GM21576 (cell line): ENCODE measurements around the gene BNIP5.

Experiments used
- ATAC-seq: cut with Tn5 transposase; IDR thresholded peaks from one replicate; pipeline ENCODE4 v1.9.1; 2021; ENCODE audit warnings: mild to moderate bottlenecking, moderate library complexity; ENCODE audit not compliant: unreplicated experiment

BNIP5 gene

GRCh38 chr6:36301085-36301658, 35.5 kb downstream of the BNIP5 start:
- ATAC-seq, result no peak

GRCh38 chr6:36298027-36298426, 38.7 kb downstream of the BNIP5 start:
- no peak for ATAC-seq

GRCh38 chr6:36297511-36297910, 39.2 kb downstream of the BNIP5 start:
- no peak for ATAC-seq

GRCh38 chr6:36297051-36297450, 39.6 kb downstream of the BNIP5 start:
- ATAC-seq, result no peak

- no peak for ATAC-seq
Measured at GRCh38 chr6:36296240-36296639, 40.4 kb downstream of the BNIP5 start.

GRCh38 chr6:36292170-36292569, 44.5 kb downstream of the BNIP5 start:
- ATAC-seq, result no peak

GRCh38 chr6:36290668-36291620, 45.7 kb downstream of the BNIP5 start:
- ATAC-seq, result no peak

- no peak for ATAC-seq
Measured at GRCh38 chr6:36289281-36289878, 47.3 kb downstream of the BNIP5 start.

- no peak for ATAC-seq
Measured at GRCh38 chr6:36286858-36287257, 49.8 kb downstream of the BNIP5 start.

- ATAC-seq, result no peak
Measured at GRCh38 chr6:36285797-36286196, 50.9 kb downstream of the BNIP5 start.

- ATAC-seq, result no peak
Measured at GRCh38 chr6:36285187-36285671, 51.5 kb downstream of the BNIP5 start.

GRCh38 chr6:36284359-36284758, 52.3 kb downstream of the BNIP5 start:
- ATAC-seq, result no peak

GRCh38 chr6:36283608-36284007, 53.1 kb downstream of the BNIP5 start:
- no peak for ATAC-seq

- ATAC-seq, result no peak
Measured at GRCh38 chr6:36280983-36281382, 55.7 kb downstream of the BNIP5 start.

GRCh38 chr6:36280467-36280866, 56.2 kb downstream of the BNIP5 start:
- no peak for ATAC-seq

- no peak for ATAC-seq
Measured at GRCh38 chr6:36277946-36278470, 58.7 kb downstream of the BNIP5 start.

- ATAC-seq, result no peak
Measured at GRCh38 chr6:36276581-36277536, 59.8 kb downstream of the BNIP5 start.

GRCh38 chr6:36273802-36274514, 62.7 kb downstream of the BNIP5 start:
- ATAC-seq, result no peak

- ATAC-seq, result no peak
Measured at GRCh38 chr6:36273067-36273466, 63.6 kb downstream of the BNIP5 start.

GRCh38 chr6:36272234-36272633, 64.5 kb downstream of the BNIP5 start:
- no peak for ATAC-seq
